ENCODE results near the gene ANO3.

Gene ANO3

GRCh38 chr11:26712497-26712896, 380.6 kb downstream of the ANO3 start:
- no peak for TF ChIP-seq CTCF (IDR thresholded peaks at IDR 0.05; ENCODE audit: borderline replicate concordance, control extremely low read depth, extremely low read depth, insufficient read depth, missing control alignments)
- DNase-seq (ENCODE audit: low spot score): no peak
- in situ Hi-C loops (cut with MboI; ENCODE audit: low sequenced_read_pairs, unreplicated experiment): no loop called here

Data from GM13976 (cell line).